Large intestine (tissue), 3 donors: ENCODE data around the gene ZNF319. TPM values are rescaled to one million over a fixed set of nuclear protein-coding genes. Genes with fewer than 3 reads are reported as not detected.

ENCODE experiments used
- DNase-seq, 2 donors: peaks; one replicate each; pipeline versions ENCODE4 v3.0.0 to v3.0.0-alpha.2; 2013
- H3K27ac ChIP-seq: one replicate; pipeline ENCODE4 v1.5.1; 2013; ENCODE audit warnings: low read length
- H3K27me3 ChIP-seq: 2 replicates; pipeline ENCODE4 v1.6.1; 2013; ENCODE audit warnings: low read length; ENCODE audit not compliant: control insufficient read depth, insufficient read depth
- H3K36me3 ChIP-seq: 2 replicates; pipeline ENCODE4 v1.6.1; 2013; ENCODE audit warnings: low read length; ENCODE audit not compliant: control insufficient read depth, insufficient read depth
- H3K4me1 ChIP-seq: one replicate; pipeline ENCODE4 v1.6.1; 2013; ENCODE audit warnings: low read length; ENCODE audit not compliant: control insufficient read depth, insufficient read depth
- H3K4me3 ChIP-seq: one replicate; pipeline ENCODE4 v1.5.1; 2013; ENCODE audit warnings: low read length
- H3K9me3 ChIP-seq: one replicate; pipeline ENCODE4 v1.6.1; 2013; ENCODE audit warnings: mild to moderate bottlenecking, low read depth, low read length, moderate library complexity; ENCODE audit not compliant: control insufficient read depth
- WGBS: methylation state at CpG from one replicate; pipeline ENCODE4 v1.1.5; 2013; ENCODE audit warnings: low lambda C conversion rate; ENCODE audit not compliant: insufficient coverage; 5-methylcytosine and 5-hydroxymethylcytosine counted together
- polyA plus RNA-seq: library from polyadenylated mRNA; unstranded; fragments of 120-200 nt; gene quantifications from one replicate; pipeline ENCODE4 v1.2.1, GENCODE V29; 2013

ZNF319 gene
- polyA plus RNA-seq, 1 donor = 5.8 TPM

DNA sequence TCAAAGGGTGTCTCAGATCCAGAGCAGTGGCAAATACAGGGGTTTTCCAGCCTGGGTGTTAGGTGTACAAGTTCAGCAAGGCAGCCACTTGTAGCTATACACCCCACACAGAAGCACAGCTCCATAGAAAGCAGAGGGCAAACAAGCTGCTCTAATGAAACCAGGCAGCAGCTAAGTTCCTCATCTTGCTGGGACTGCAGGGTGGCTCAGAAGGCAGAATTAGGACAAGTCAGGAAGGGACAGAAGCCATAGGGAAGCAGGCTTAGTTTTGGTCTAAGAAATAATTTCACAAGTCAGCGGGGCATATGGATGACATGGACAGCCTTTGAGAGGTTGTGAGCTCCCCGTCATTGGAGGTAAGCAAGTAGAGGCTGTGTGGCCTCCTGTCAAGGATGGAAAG lies 53.2 kb downstream of the ZNF319 start:
- no peak overlapping the region for H3K27ac ChIP-seq
- H3K4me3 ChIP-seq = no peak overlapping the region
- DNase-seq = no peak
- no peaks in the 10 kb centered on the region for H3K9me3 ChIP-seq
- H3K36me3 ChIP-seq = no peaks in the 10 kb centered on the region
- H3K27me3 ChIP-seq = no peaks in the 10 kb centered on the region
- H3K4me1 ChIP-seq = no peaks in the 10 kb centered on the region
- WGBS = no CpG with 5 or more reads among the region's 2 CpGs

DNA sequence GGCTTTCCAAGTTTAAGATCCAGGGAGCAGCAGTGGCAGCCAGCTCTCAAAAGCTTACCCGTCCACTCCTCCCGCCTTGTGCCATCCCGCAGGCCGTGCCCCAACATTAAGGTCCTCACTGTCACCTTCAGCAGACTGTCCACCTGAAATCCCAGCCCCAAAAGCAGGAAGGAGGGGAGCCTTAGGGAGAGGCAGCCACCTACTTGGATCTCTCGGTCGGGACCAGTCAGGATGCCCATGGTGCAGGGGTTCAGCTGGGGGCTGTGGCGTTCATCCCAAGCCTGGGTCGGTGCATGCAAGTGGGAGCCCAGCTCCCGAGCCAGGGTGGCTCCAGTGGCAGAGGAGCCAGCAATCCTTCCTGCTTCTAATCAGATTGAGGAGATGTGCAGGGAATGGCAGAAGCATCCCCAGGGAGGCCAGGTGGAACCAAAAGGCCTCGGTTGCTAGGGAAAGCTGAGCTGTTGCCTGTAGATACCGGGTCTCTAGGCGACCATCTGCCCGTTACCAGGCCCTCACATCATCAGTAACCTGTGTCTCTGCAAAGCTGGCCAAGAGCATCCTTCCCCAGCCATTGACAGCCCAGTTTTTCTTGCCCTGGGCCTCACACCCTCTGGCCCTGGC lies 54.2 kb downstream of the ZNF319 start:
- H3K36me3 ChIP-seq = no peaks in the 10 kb centered on the region
- WGBS = no CpG with 5 or more reads among the region's 13 CpGs
- no peaks in the 10 kb centered on the region for H3K9me3 ChIP-seq
- H3K4me1 ChIP-seq = no peaks in the 10 kb centered on the region
- H3K4me3 ChIP-seq = no peak overlapping the region
- DNase-seq = no peak
- no peak overlapping the region for H3K27ac ChIP-seq
- no peaks in the 10 kb centered on the region for H3K27me3 ChIP-seq

DNA sequence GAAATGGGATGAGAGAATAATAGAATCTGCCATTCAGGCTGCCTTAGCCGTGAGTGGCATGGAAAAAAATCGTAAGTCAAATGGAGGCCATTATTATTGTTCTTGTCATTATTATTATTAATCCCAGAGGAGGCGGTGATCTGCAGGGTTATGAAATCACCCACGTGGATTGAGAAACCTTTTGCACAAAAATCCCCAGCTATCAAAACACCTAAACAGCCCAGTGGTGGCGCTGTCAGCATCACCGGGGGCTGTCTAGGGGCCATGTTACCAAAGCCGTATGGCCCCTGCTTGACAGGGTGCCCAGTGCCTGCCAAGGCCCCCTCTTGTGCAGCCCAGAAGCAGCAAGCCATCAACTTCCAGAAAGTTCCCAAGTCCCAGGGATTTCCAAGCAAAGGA lies 54.7 kb downstream of the ZNF319 start:
- DNase-seq = no peak
- no CpG with 5 or more reads among the region's 7 CpGs for whole genome bisulfite sequencing
- no peaks in the 10 kb centered on the region for H3K36me3 ChIP-seq

DNA sequence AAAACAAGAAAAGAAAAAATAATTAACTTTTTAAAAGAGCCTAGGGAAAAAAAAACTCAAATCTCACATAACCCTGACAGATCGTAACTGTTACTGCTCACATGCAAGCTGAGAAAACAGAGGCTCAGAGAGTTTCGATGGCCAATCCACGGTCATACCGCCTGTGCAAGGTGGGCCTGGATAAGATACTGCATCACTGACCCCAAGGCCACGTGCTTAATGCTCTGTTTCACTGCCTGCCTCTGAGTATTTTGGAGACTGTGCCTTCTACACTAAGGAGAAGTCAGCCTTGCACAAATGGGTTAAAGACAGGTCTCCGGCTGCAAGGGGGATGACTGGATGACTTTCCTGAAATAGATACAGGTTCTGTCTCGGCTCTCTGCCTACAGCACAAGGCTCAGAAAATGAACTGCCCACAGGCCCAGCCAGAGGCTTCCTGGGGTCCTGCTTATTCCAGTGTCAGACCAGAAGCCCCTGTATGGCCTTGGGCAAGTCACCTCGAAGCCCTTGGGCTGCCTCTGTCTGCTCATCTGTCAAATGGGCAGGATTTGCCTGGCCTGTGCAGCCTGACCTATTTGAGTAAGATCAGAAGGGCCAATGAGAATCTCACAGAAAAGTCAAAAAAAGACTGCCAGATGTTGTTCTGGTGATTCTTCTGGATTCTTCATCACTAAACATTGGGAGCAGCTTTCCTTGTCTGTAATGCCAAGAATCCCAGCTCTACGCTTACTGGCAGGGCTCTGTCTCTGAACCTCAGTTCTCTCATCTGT lies 55.3 kb downstream of the ZNF319 start:
- DNase-seq = no peak
- no peak overlapping the region for H3K4me3 ChIP-seq
- no peaks in the 10 kb centered on the region for H3K4me1 ChIP-seq
- H3K27me3 ChIP-seq = no peaks in the 10 kb centered on the region
- H3K27ac ChIP-seq = no peak overlapping the region
- H3K9me3 ChIP-seq = no peaks in the 10 kb centered on the region
- WGBS = 100% methylated on average over 1 of the region's 9 CpGs
- H3K36me3 ChIP-seq = no peaks in the 10 kb centered on the region

More for the DNA sequence above, 54.7 kb downstream of the ZNF319 start:
- Histone ChIP-seq H3K27ac (no peak overlapping the region), H3K9me3 (no peaks in the 10 kb centered on the region), H3K27me3 (no peaks in the 10 kb centered on the region), H3K4me3 (no peak overlapping the region), H3K4me1 (no peaks in the 10 kb centered on the region)

Other genes with a start within 250 kb of the ZNF319 start
- 82.3 TPM for gene KIFC3, start 198.2 kb downstream of the ZNF319 start, polyA plus RNA-seq
- 7.5 TPM for gene CNGB1, start 29.5 kb downstream of the ZNF319 start, polyA plus RNA-seq
- gene USB1, start 735 bp upstream of the ZNF319 start, polyA plus RNA-seq = 26.5 TPM
- gene MMP15, start 25.1 kb upstream of the ZNF319 start, polyA plus RNA-seq = 56.8 TPM
- gene CFAP20, start 128.7 kb upstream of the ZNF319 start, polyA plus RNA-seq = 64.4 TPM
- gene CSNK2A2, start 197.4 kb upstream of the ZNF319 start, polyA plus RNA-seq = 50.7 TPM